HG02852 (cell line): ENCODE measurements around the gene PTBP2.

Experiments
- ATAC-seq: cut with Tn5 transposase; IDR thresholded peaks from one replicate; pipeline ENCODE4 v1.9.1; 2021; ENCODE audit warnings: mild to moderate bottlenecking, moderate library complexity; ENCODE audit not compliant: unreplicated experiment

The PTBP2 gene

DNA sequence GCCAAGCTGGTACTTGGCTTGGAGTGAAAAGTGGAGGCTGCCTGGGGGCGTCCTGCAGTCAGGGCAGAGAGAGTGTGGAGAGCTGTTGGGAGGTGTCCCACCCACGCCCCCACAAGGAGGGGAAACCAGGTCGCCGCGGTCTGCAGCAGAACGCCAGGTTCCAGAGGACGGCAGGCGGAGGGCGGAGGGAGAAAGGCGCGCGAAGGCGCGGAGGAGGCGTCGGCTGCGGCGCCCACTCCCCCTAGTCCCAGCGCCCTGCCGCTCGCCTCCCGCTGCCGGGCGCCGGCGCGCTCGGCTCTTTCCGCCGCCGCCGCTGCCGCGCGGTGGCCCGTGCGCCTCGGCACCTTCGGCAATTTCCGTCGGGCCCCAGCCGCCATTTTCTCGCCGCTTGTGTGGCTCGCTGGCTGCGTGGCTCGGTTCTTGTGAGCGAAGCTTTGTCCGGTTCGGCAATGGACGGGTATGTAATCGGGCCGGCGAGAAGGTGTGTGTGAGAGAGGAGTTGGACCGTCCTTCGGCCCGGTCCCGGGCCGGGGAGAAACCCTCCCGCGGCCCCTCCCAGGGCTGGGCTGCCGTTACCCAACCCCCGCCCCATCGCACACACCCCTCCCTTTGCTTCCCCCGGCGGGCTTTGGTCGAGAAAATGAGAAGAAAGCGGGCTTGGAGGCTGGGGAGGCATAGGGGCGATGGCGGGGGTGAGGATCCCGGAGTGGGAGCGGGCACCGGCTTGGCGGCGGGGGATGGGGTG lies at the start of gene PTBP2:
Gene PTBP2, plus strand, starts transcription at position 369 of the 745 bp plus-strand sequence. Its CDS starts 81 bp downstream, at position 450.
- peak; percentile 95 for ATAC-seq

- no peak for ATAC-seq
These were observed 46.7 kb upstream of the PTBP2 start for GRCh38 chr1:96674915-96675314.

- ATAC-seq, result no peak
These were observed 39.5 kb upstream of the PTBP2 start for GRCh38 chr1:96682056-96682455.

DNA sequence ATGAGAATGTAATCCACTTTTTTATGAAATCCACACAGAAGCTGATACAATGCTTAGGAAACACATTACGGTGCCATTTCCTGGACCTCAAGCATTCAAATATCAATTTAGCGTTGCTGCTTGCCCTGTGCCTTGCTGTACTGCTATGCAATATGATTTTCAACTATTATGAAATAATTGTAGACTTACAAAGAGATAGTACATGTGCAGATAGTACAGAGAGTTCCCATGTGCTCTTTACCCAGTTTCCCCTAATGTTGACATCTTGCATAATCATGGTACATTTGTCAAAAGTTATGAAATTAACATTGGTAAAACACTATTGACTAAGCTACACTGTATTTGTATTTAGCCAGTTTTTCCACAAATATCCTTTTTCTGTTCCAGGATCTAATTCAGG lies 37.7 kb upstream of the PTBP2 start:
- no peak for ATAC-seq

DNA sequence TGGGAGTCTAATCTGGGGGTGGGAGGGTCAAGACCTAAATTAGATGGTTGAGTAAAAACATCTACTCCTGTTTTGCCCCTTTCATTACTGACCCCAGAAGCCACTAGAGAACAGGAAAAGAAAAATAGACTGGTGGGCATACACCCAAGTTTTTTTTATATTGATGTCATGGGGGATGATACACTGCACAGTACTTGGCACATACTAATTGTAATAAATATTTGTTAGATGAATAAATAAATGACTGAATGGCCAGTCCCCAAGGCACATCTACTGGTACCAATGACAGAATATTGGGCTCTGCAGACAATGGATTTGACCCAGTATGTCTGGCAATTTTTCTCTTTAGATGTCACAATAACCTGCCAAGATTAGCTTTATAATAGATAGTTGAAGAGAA lies 36.8 kb upstream of the PTBP2 start:
- ATAC-seq, result no peak

DNA sequence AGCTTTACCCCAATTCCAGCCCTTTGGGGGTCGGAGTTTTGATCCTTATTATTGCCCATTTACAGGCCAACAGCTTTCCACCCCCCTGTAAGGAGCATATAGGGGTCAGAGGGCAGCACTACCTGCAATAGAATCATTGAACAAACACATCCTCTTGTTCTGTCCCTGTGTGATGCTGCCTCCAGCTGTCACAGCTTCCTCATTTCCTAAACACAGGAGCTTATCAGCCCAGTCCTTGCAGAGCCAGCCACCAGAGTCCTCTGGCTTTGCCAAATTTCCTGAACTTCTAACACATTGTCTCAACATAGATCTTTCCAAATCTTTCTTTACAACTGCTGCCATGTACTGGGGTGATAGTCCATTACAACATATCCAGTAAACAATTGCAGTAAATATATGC lies 32.8 kb upstream of the PTBP2 start:
- ATAC-seq, result no peak

DNA sequence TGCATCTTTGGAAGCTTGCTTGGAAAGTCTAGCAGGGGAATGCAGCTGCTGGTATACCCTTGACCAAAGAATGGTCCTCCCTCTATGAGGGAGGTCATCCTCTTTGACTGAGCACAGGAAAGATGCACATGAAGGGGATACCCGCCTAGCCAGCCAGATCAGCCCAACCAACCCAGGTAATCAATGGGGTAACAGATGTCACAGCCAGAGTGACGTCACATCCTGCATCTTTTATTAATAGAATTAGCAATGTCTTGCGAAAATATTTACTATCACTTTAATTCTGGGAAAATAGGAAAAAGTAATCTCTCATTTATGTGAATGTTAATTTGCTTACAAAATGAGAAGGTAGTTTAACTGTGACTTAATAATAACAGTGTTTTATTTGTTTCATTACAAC lies 25.6 kb upstream of the PTBP2 start:
- no peak for ATAC-seq

DNA sequence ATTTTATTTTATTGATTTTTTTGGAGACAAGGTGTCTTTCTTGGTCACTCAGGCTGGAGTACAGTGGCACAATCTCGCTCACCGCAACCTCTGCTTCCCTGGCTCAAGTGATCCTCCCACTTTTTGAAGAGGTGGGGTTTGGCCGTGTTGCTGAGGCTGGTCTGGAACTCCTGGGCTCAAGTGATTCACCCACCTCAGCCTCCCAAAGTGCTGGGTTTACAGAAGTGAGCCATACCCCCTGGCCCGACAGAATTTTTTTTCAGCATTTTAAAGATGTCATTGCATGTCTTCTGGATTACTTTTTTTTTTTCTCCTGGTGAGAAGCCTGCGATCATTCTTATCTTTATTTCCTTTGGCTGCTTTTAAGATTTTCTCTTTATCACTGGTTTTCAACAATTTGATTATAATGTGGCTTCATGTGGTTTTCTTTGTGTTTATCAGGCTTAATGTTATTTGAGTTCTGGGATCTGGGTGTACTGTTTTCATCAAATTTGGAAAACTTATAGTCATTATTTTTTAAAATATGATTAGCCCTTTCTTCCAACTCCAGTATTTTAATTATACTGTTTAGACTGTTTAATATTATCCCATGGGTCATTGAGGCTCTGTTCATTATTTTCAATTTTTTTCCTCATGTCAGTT lies 23.1 kb upstream of the PTBP2 start:
- ATAC-seq, result no peak

DNA sequence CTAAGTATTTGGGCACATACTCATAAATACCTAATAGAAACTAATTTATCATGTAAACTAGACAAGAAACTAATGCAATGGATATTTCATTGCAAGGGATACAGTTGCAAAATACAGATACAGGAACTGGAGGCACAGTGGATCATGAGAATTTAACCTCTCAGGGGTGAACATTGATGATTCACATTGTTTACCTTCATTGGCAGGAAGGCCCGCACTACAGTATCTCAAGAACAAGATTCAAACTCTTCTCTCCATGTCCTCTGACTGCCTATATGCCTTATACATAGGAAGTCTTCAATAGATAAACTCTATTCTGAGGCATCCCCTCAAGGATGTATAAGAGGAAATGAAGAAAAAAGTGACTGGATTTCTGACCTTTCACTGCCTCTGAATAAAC lies 18.4 kb upstream of the PTBP2 start:
- no peak for ATAC-seq

DNA sequence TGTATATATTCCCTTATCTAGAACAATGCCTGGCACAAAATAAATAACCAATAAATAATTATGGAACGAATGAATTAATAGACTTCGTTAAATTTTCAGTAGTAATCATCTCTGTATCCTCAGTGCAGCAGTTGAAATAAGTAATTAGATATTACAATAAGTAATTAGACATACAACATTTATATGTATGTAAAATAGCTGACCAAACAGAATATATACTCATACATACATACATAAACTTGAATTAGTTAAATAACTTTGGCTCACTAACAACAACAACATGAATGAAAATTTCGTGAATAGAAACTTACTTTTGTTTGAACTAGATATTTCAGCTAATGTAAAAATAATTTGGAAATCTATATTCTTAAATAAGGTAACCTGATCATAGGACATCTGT lies 14.6 kb upstream of the PTBP2 start:
- ATAC-seq, result no peak

GRCh38 chr1:96708482-96708881 lies 13.1 kb upstream of the PTBP2 start:
- no peak for ATAC-seq

DNA sequence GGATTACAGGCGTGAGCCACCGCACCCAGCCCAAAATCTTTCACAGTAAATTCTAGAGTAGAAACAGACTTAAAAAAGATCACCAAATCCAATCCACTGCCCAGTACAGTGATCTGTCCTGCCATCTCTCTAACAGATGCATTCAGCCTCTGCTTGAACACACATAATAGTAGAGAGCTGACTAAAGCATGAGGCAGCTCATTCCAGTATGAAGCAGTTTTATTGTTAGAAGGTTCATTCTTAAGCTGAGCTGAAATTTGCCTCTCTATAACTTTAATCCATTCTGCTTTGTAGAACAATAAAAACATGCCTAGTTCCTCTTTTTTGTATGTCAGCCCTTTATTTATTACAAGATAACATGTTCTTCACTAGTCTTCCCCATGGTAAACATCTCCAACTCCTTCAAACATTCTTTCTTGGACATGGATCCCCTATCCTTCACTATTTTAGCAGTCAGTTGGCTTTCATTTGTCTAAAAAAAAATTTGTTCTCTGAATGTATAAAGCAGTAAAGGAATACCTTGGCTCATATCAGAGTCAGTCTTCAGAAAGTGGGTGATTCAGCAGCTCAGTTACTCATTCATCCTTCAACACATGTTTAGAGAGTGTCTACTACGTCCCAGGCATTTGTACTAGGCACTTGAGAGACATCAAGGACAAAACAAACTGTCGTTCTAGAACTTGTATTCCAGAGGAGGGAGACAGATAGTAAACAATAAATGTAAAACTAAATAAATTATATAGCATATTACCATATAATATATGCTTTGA lies 10.7 kb upstream of the PTBP2 start:
- no peak for ATAC-seq

- ATAC-seq, result no peak
These were observed 7.9 kb upstream of the PTBP2 start for GRCh38 chr1:96713649-96714048.

GRCh38 chr1:96714881-96715280 lies 6.7 kb upstream of the PTBP2 start:
- no peak for ATAC-seq

DNA sequence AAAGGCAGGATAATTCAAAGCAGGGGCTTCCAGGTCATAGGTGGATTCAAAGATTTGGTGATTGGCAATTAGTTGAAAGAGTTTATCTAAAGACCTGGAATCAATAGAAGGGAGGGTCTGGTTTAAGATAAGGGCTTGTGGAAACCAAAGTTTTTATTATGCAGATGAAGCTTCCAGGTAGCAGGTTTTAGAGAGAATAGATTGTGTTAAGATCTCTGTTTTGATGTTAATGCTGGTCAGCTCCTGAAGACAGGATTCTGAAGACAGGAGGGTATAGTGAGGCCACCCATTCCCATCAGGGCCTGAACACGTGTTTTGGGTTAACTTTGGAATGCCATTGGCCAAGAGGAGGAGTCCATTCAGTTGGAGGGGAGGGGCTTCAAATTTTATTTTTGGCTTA lies 6.1 kb upstream of the PTBP2 start:
- ATAC-seq, result no peak

- ATAC-seq, result peak; percentile 3
These were observed 550 bp upstream of the PTBP2 start for GRCh38 chr1:96721053-96721415.

GRCh38 chr1:96722161-96722922 lies 758 bp downstream of the PTBP2 start:
- ATAC-seq, result peak; percentile 52

DNA sequence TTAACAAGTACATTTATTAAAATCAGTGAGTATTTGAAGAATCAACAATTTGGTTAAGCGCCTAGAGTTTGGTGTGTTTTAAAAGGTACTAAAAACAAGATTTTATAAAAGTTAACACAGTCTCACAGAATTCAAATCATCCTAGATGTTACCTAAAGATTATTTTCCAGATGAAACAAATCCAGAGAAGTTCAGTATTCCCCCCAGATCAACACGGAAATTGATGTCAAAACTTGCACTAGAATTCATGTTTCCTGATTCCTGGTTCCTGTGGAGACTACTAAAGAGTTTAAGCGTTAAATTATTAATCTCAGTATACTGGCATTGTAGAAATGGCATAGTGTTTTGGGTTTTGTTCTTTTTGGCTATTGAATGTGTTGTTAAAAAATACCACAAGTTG lies 1.4 kb downstream of the PTBP2 start:
- ATAC-seq, result no peak

- ATAC-seq, result no peak
These were observed 1.8 kb downstream of the PTBP2 start for GRCh38 chr1:96723377-96723776.

DNA sequence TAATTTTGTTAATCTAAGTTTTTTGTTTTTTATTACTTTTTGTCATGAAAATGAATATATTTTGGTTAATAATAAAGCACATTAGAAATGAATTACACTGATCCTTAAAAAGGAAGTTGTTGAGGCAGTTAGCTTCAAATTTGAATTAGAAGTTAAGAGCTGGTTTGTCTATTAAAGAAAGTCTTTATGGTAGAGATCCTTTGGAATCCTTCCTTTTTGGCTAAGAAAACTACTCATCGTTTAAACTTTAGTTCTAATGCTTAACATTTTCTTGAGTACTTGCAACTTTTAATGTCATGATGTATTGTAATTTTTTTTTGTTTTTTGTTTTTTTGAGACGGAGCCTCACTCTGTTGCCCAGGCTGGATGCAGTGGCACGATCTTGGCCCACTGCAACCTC lies 2.4 kb downstream of the PTBP2 start:
- ATAC-seq, result no peak

DNA sequence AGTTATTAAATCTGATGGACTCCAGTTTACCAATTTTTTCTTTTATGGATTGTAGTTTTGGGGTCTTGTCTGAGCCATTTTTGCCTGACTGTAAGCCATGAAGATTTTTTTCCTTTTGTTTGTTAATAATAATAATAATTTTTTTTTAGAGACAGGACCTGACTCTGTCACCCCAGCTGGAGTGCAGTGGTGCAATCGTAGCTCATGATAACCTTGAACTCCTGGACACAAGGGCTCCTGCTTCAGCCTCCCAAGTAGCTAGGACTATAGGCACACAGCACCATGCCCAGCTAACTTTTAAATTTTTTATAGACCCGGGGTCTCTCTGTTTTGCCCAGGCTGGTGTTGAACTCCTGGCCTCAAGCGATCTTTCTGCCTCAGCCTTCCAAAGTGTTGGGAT lies 6.3 kb downstream of the PTBP2 start:
- ATAC-seq, result no peak
